Measurements from ENCODE around the gene SND1. TPM values are rescaled to one million over a fixed set of nuclear protein-coding genes. Genes with fewer than 3 reads are reported as not detected.

SND1 gene
- total and polyA plus RNA-seq, 2 donors (not counting 3 experiments of a cell fraction or from before 2014, with no cell fraction given), result 116 to 249 TPM

GRCh38 chr7:128115821-128116723, 464.1 kb downstream of the SND1 start:
- CTCF ChIA-PET, result interaction anchor here (0.6 to 1.6 kb wide), 4 partner anchors 16 to 93 kb away, joined by 3 to 4 read pairs (median 4); no protein-coding TSS in a partner anchor
- dilution Hi-C loops (cut with MboI; ENCODE audit: extremely low pct_ligation_motif_present, low sequenced_read_pairs), result no loop called here

GRCh38 chr7:128116740-128117139, 464.7 kb downstream of the SND1 start:
- CTCF ChIA-PET, result interaction anchor here (1.3 kb wide), 1 partner anchor 15 kb away, joined by 4 read pairs; no protein-coding TSS in a partner anchor
- no peaks in the 10 kb centered on the region for H3K36me3 ChIP-seq (ENCODE audit: control insufficient read depth in 2 of 2, extremely low read depth in 1 of 2, insufficient read depth in 2 of 2, low read length in 2 of 2)
- POLR2A ChIA-PET, result no interaction called here

More at GRCh38 chr7:128115821-128116723, 464.1 kb downstream of the SND1 start:
- H3K9me1 ChIP-seq (replicated peaks; ENCODE audit: control insufficient read depth, extremely low read depth, insufficient read depth, low read length), result no peaks in the 10 kb centered on the region
- H2AFZ ChIP-seq (ENCODE audit: low read depth, low read length), result no peak overlapping the region
- no peaks in the 10 kb centered on the region for H3K9me3 ChIP-seq (replicated peaks; ENCODE audit: control insufficient read depth, insufficient read depth, low read length)
- no peaks in the 10 kb centered on the region for H3K79me2 ChIP-seq (ENCODE audit: control insufficient read depth, insufficient read depth, low read length)
- no peaks in the 10 kb centered on the region for H3K36me3 ChIP-seq (ENCODE audit: control insufficient read depth in 2 of 2, extremely low read depth in 1 of 2, insufficient read depth in 2 of 2, low read length in 2 of 2)
- no peaks in the 10 kb centered on the region for H4K20me1 ChIP-seq (replicated peaks; ENCODE audit: control insufficient read depth, extremely low read depth, insufficient read depth, low read length)
- no TSS peak for BruUV-seq (replicated peaks)
- H3K27ac ChIP-seq (ENCODE audit: insufficient read depth, low read depth, low read length), result no peak overlapping the region
- no peak overlapping the region for H3K9ac ChIP-seq (replicated peaks; ENCODE audit: extremely low read depth, insufficient read depth, low read length)
- intact Hi-C loops (cut with micrococcal nuclease), result no loop called here
- DNase-seq (ENCODE audit: low read depth, low spot score) (no peak), FAIRE-seq (no peak)
- no peak overlapping the region for H3K4me2 ChIP-seq (ENCODE audit: insufficient read depth, low read length)
- no peak overlapping the region for H3K4me3 ChIP-seq (replicated peaks in 1 of 3; ENCODE audit: insufficient read depth in 1 of 3, low read depth in 1 of 3, low read length in 3 of 3)
- H3K4me1 ChIP-seq (ENCODE audit: control insufficient read depth, extremely low read depth, insufficient read depth, low read length), result peaks cover 6% of the 10 kb centered on the region
- peaks cover 0 to 6% of the 10 kb centered on the region in 2 experiments for H3K27me3 ChIP-seq (ENCODE audit: control insufficient read depth in 2 of 2, insufficient read depth in 2 of 2, low read length in 2 of 2)
- POLR2A ChIA-PET, result no interaction called here
- TF ChIP-seq MAX (IDR thresholded peaks at IDR 0.05; ENCODE audit: insufficient read depth, insufficient read length) (no peak), MYC (IDR thresholded peaks at IDR 0.05; ENCODE audit: low read depth, low read length) (no peak), JUN (IDR thresholded peaks at IDR 0.05; ENCODE audit: borderline replicate concordance, insufficient read depth, insufficient read length, low read depth) (no peak), GATA2 (IDR thresholded peaks at IDR 0.05; ENCODE audit: insufficient read depth, insufficient read length, low read depth, low read length) (no peak), POLR2A (IDR thresholded peaks at IDR 0.05; ENCODE audit: low read depth, low read length) (no peak), POLR2AphosphoS5 (IDR thresholded peaks at IDR 0.05; ENCODE audit: insufficient read depth, low read depth, low read length) (no peak), FOS (IDR thresholded peaks at IDR 0.05; ENCODE audit: borderline replicate concordance, insufficient read depth, low read length) (no peak)

More at GRCh38 chr7:128116740-128117139, 464.7 kb downstream of the SND1 start:
- H3K27me3 ChIP-seq (ENCODE audit: control insufficient read depth in 2 of 2, insufficient read depth in 2 of 2, low read length in 2 of 2), result peaks cover 0 to 7% of the 10 kb centered on the region in 2 experiments
- H4K20me1 ChIP-seq (replicated peaks; ENCODE audit: control insufficient read depth, extremely low read depth, insufficient read depth, low read length), result no peaks in the 10 kb centered on the region
- H3K4me3 ChIP-seq (replicated peaks in 1 of 3; ENCODE audit: insufficient read depth in 1 of 3, low read depth in 1 of 3, low read length in 3 of 3), result no peak overlapping the region
- H3K4me1 ChIP-seq (ENCODE audit: control insufficient read depth, extremely low read depth, insufficient read depth, low read length), result peaks cover 6% of the 10 kb centered on the region
- no peak overlapping the region for H3K9ac ChIP-seq (replicated peaks; ENCODE audit: extremely low read depth, insufficient read depth, low read length)
- intact Hi-C loops (cut with micrococcal nuclease) (no loop called here), dilution Hi-C loops (cut with MboI; ENCODE audit: extremely low pct_ligation_motif_present, low sequenced_read_pairs) (no loop called here)
- no peak overlapping the region for H3K27ac ChIP-seq (ENCODE audit: insufficient read depth, low read depth, low read length)
- H2AFZ ChIP-seq (ENCODE audit: low read depth, low read length), result no peak overlapping the region
- DNase-seq (ENCODE audit: low read depth, low spot score), result no peak
- no TSS peak for BruUV-seq (replicated peaks)
- no peak for FAIRE-seq
- H3K9me1 ChIP-seq (replicated peaks; ENCODE audit: control insufficient read depth, extremely low read depth, insufficient read depth, low read length), result no peaks in the 10 kb centered on the region
- TF ChIP-seq POLR2A (IDR thresholded peaks at IDR 0.05; ENCODE audit: low read depth, low read length), result no peak
- TF ChIP-seq JUN (IDR thresholded peaks at IDR 0.05; ENCODE audit: borderline replicate concordance, insufficient read depth, insufficient read length, low read depth), result no peak
- no peak for TF ChIP-seq POLR2AphosphoS5 (IDR thresholded peaks at IDR 0.05; ENCODE audit: insufficient read depth, low read depth, low read length)
- TF ChIP-seq MYC (IDR thresholded peaks at IDR 0.05; ENCODE audit: low read depth, low read length), result no peak
- no peak for TF ChIP-seq MAX (IDR thresholded peaks at IDR 0.05; ENCODE audit: insufficient read depth, insufficient read length)
- H3K4me2 ChIP-seq (ENCODE audit: insufficient read depth, low read length), result no peak overlapping the region
- H3K9me3 ChIP-seq (replicated peaks; ENCODE audit: control insufficient read depth, insufficient read depth, low read length), result no peaks in the 10 kb centered on the region
- H3K79me2 ChIP-seq (ENCODE audit: control insufficient read depth, insufficient read depth, low read length), result no peaks in the 10 kb centered on the region

Measured in endothelial cell of umbilical vein (primary cell).